Lower lobe of right lung (tissue), 2 donors: ENCODE data around the gene AAGAB. TPM values are rescaled to one million over a fixed set of nuclear protein-coding genes. Genes with fewer than 3 reads are reported as not detected.

Experiments
- ATAC-seq, 2 donors: fragments of 200-7000 bp; cut with Tn5 transposase; one replicate each; pipeline ENCODE4 v1.9.1; 2020 to 2022; ENCODE audit warnings: mild to moderate bottlenecking in 2 of 2, moderate library complexity in 2 of 2
- DNase-seq: peaks from one replicate; pipeline ENCODE4 v3.0.0-alpha.2; 2020
- H3K27ac ChIP-seq: fragments of 200-600 bp; one replicate; pipeline ENCODE4 v1.8.0; 2022
- H3K27me3 ChIP-seq: fragments of 200-600 bp; one replicate; pipeline ENCODE4 v1.8.0; 2022; ENCODE audit warnings: low read depth
- H3K36me3 ChIP-seq: fragments of 200-600 bp; one replicate; pipeline ENCODE4 v1.8.0; 2022; ENCODE audit warnings: mild to moderate bottlenecking
- H3K4me1 ChIP-seq: fragments of 200-600 bp; one replicate; pipeline ENCODE4 v1.8.0; 2022
- H3K4me3 ChIP-seq: fragments of 200-600 bp; one replicate; pipeline ENCODE4 v1.8.0; 2022; ENCODE audit warnings: mild to moderate bottlenecking
- H3K9me3 ChIP-seq: fragments of 200-600 bp; one replicate; pipeline ENCODE4 v1.8.0; 2022
- intact Hi-C: fragments of 100-400 bp; cut with DNase I; formaldehyde crosslinking; loops from one replicate; pipeline ENCODE4 v1.11.0; 2022
- total RNA-seq: library from RNA; stranded (reverse); fragmentation: NEBNext Ultra II Directional; extraction: Animal tissue kit (Norgen Biotek cat#: 25700); gene quantifications from one replicate; pipeline ENCODE4 v1.2.1, GENCODE V29; 2021
- TF ChIP-seq, protein P1 (sequence below): fragments of 200-600 bp; IDR thresholded peaks from one replicate; pipeline ENCODE4 v1.8.0; 2022; ENCODE audit warnings: antibody characterized with exemption, mild to moderate bottlenecking
- donor health status: DM: no; HTN: yes; CAD: no; lungs with severe emphysema.

AAGAB gene
- total RNA-seq, 1 donor from 2014 or later, result 24.9 TPM

DNA sequence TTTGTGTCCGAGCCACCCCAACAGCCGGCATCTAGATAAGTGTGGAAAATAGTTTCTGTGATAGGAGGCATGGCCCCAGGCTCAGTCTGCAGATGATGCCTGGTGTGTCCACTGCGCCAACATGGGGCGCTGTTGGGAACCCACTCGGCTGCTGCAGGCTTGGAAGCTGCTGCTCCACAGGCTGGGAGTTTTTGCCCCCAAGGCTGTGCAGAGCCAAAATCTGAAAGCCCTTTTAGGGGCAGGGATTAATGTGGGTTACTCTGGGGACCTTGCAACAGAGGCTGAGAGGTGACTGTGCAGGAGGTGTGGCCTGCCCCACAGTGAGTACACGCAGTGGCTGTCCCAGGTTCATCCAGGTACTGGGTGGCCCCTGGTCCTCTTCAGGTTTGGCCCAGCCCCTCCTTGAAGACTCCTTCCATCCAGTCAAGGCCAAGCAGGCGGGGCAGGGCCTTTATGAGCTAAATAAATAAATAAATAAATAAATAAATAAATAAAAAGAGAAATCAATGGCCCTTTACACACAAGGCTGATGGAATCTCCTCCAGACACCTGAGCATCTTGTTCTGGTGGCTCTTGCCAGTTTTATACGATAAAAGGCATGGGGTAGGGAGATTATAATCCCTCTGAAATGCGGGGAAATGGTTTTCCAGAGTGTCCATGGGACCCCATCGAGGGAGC lies 73.8 kb downstream of the AAGAB start:
- H3K27ac ChIP-seq, result no peak overlapping the region
- ATAC-seq (no peak), DNase-seq (no peak)
- H3K9me3 ChIP-seq, result no peaks in the 10 kb centered on the region
- H3K4me3 ChIP-seq, result no peak overlapping the region
- H3K27me3 ChIP-seq, result no peaks in the 10 kb centered on the region
- intact Hi-C loops, result no loop called here
- H3K4me1 ChIP-seq, result peaks cover 34% of the 10 kb centered on the region
- TF ChIP-seq, protein P1, sequence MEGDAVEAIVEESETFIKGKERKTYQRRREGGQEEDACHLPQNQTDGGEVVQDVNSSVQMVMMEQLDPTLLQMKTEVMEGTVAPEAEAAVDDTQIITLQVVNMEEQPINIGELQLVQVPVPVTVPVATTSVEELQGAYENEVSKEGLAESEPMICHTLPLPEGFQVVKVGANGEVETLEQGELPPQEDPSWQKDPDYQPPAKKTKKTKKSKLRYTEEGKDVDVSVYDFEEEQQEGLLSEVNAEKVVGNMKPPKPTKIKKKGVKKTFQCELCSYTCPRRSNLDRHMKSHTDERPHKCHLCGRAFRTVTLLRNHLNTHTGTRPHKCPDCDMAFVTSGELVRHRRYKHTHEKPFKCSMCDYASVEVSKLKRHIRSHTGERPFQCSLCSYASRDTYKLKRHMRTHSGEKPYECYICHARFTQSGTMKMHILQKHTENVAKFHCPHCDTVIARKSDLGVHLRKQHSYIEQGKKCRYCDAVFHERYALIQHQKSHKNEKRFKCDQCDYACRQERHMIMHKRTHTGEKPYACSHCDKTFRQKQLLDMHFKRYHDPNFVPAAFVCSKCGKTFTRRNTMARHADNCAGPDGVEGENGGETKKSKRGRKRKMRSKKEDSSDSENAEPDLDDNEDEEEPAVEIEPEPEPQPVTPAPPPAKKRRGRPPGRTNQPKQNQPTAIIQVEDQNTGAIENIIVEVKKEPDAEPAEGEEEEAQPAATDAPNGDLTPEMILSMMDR, result no peak
- peaks cover 26% of the 10 kb centered on the region for H3K36me3 ChIP-seq

DNA sequence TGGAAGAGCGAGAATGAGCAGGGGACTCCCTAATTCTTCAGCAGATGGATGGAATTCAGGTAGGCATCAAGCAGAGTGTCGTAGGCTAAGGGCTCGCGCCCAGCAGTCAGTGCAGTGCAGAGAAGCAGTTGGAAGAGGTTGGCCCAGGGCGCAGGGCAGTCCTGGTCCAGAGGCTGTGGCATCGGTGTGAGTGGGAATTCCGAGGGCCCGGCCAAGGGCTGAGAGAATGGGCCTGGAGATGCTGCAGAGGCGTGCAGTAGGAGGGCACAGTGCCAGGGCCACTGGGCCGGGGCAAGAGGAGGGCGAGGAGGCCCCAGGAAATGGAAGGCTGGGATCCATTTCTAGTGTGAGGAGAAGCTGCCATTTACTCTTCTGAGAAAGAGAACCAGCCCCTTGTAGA lies 74.4 kb downstream of the AAGAB start:
- Histone ChIP-seq H3K4me3 (no peak overlapping the region), H3K36me3 (peaks cover 23% of the 10 kb centered on the region), H3K27me3 (no peaks in the 10 kb centered on the region), H3K27ac (no peak overlapping the region), H3K4me1 (peaks cover 38% of the 10 kb centered on the region), H3K9me3 (no peaks in the 10 kb centered on the region)
- TF ChIP-seq, protein P1, result no peak
- ATAC-seq, result no peak
- intact Hi-C loops, result no loop called here
- no peak for DNase-seq

DNA sequence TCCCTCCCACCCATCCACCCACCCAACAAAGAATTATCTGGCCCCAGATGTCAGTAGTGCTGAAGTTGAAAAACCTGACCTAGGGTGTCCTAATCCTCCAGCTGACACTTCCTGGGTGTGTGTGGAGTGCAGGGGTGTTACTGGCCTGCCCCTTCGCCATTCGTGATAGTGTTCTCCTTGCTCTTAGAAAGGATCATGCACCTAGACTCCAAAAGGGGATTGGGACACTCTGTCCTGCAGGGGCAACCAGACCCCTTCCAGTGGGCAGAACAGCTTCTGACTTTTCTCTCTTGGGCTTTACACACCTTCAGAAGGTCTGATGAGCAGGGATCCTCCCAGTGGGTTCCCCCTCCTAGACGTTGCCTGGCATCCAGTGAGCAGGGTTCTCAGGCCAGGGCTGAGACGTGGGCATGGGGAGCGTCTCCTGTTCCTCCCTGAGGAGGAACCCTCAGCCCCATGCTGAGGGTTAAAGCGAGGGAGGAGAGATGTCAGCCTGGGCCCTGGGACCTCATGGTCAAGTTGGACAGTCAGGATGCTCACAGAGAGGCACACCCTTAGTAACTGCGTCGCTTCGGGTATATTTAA lies 75.0 kb downstream of the AAGAB start:
- no peaks in the 10 kb centered on the region for H3K27me3 ChIP-seq
- no peak for DNase-seq
- H3K36me3 ChIP-seq, result peaks cover 18% of the 10 kb centered on the region
- no peaks in the 10 kb centered on the region for H3K9me3 ChIP-seq
- TF ChIP-seq, protein P1, result no peak
- H3K4me1 ChIP-seq, result peaks cover 40% of the 10 kb centered on the region
- intact Hi-C loops, result no loop called here
- no peak for ATAC-seq
- H3K4me3 ChIP-seq, result no peak overlapping the region
- no peak overlapping the region for H3K27ac ChIP-seq

DNA sequence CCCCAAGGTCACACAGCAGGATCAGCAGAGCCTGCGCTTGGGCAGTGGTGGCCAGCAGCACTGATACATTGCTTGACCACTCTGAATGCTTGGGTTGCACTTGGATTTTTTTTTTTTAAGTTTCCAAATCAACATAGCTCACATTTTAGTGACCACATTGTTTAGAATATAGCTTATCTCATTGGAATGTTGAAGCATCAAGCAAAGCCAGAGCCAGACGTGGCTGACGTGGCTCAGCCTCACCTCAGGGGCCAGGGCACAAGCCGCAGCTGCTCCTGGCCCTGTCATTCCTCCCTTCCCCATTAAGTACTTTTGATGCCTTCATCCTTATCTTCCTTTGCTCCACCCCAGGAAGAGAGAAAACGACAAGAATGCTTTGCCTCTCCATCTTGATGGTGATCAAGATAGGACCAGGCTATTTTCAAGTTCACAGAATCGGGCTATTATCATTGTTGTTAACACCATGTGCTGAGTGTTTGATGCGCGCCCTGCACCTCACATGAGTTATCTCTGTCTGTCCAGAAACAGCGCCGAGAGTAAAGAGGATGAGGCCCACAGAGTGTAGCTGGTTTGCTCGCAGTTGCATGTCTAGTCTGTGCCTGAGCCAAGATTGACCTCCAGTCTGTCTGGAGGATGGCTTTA lies 75.8 kb downstream of the AAGAB start:
- Histone ChIP-seq H3K36me3 (peaks cover 16% of the 10 kb centered on the region), H3K27me3 (no peaks in the 10 kb centered on the region), H3K4me1 (peaks cover 40% of the 10 kb centered on the region), H3K4me3 (no peak overlapping the region), H3K27ac (peak overlapping the region; percentile 81), H3K9me3 (no peaks in the 10 kb centered on the region)
- peak; percentile 68 for DNase-seq
- TF ChIP-seq, protein P1, result no peak
- peak; percentile 71 to 83 for ATAC-seq
- intact Hi-C loops, result no loop called here

DNA sequence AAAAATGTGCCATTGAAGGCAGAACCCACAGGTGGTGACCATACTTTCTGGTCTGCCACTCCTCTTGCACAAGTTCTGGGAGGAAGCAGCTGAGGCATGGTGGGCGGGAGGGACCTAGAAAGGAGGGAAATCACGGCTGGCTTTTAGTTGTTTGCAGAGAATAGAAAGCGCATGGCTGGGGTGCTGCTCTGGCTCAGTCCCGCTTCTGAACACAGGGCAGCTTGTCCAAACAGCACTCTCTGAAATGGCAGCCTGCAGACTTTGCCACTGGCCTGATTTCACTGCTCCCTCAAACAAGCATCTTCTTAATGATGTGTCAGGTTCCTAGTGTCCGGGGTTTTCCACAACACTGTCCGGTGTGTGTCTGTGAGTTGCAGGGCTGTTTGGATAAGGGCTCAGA lies 76.7 kb downstream of the AAGAB start:
- peaks cover 16% of the 10 kb centered on the region for H3K36me3 ChIP-seq
- intact Hi-C loops, result no loop called here
- peak; percentile 59 for DNase-seq
- no peaks in the 10 kb centered on the region for H3K9me3 ChIP-seq
- H3K4me3 ChIP-seq, result no peak overlapping the region
- peak overlapping the region; percentile 81 for H3K27ac ChIP-seq
- TF ChIP-seq, protein P1, result no peak
- peaks cover 40% of the 10 kb centered on the region for H3K4me1 ChIP-seq
- peak; percentile 15 to 49 for ATAC-seq
- no peaks in the 10 kb centered on the region for H3K27me3 ChIP-seq
